ENCODE results near the gene FIGN. TPM values are rescaled to one million over a fixed set of nuclear protein-coding genes. Genes with fewer than 3 reads are reported as not detected.

Gene FIGN
- total RNA-seq, 1 donor from 2014 or later = 9.0 TPM

DNA sequence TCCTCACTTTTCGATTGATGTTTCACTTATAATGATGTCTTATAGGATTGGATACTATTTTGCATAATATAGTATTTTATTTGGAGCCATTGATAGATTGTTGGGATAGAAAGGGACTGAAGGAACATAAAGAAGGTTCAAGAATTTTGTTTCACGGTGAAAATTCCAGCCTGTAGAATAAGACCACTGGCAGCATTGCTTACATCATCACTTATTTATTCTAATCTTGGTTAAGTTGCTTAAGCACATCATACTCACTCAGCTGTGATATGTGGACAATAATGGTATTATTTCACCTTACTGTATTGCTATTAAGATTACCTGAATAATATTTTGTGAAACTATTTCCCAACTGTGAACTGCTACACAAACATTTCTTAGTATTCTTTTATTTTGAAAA is 118.3 kb downstream of the FIGN start:
- no peak for DNase-seq (ENCODE audit: low read depth)

DNA sequence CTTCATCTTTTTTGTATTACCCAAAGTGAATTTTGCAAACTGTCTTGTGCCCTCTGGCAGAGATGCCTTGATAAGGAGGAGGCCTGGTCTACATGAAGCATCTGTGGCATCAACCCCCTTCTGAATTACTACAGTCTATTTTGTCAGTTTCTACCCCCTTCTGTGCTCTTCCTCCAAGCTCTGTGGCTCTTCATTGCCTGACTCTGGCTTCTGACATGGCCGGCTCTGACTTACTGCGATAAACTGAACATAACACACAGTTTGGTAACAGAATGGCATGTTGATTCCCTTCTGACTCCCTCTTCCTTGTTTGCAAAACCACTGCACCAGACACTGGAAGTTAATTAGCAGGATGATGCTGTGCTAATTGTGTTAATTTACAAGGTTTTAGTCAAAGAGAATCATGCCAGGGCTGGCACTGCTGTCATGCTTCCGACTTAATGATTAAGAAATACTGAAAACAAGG is 122.5 kb downstream of the FIGN start:
- DNase-seq (ENCODE audit: low read depth) = no peak

DNA sequence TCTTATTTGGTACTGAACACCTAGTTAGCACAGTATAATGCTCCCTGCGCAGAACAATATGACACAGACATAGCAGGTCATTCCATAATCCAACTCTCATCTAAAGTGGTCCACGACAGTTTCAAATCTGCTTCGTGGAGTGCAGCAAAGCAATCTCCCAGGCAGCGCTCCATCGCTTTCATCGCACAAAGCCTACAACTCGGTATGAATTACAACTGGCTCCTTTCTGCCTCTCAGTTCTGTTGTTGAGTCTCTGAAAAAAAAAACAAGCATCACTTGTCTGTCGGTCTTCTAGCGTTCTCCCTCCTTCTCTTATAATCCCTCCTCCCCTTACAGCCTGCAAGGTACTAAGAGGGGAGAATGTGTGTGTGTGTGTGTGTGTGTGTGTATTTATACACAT is 123.5 kb downstream of the FIGN start:
- DNase-seq (ENCODE audit: low read depth) = no peak

DNA sequence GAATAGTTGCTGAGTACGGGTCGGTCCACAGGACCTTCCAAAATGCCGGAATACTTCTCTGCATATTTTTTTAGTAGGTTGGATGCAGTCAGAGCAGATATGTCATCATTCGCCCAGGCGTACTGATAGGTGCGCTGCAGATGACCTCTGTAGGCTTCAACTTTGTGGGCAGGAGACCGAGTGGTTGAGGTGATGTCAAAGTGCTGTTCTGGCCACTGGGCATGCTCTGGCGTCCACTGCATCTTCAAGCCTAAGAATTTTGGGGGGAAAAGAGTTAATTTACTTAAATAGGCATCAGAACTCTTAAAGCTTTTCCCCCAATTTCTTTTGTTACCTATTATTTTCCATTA is 124.3 kb downstream of the FIGN start:
- DNase-seq (ENCODE audit: low read depth) = no peak

DNA sequence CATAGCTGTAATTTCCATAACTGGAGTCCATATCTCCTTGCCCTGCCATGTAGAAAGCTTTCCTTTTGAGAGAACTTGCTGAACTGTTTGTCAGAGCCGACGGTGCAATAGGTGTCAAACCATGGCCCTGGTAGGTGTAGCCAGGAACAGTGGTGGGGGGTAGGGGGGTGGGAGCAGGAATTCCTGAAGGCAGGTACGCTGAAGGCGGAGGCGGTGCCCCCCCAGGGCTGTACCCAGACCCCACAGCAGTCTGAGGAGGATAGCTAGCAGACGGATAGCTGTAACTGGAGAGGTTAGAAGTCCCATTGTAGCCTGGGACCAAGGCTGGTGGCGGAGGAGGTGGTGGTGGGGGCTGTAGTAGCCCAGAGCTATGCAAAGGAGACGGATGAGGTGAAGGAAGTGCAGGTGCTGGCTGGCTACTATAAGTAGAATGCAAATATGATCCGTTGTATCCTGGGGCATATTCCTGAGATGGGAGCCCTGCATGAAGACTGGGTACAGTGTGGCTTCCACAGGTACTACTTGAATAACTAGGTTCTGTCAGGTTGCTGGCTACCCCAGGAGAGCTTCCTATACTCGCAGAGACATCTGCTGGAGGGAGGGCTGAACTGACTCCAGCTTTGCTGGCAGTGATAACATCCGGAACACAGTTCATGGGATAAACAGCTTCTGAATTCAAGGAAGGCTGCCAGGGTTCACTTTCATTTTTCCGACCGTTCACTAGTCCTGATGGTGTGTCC is 124.8 kb downstream of the FIGN start:
- DNase-seq (ENCODE audit: low read depth) = no peak

DNA sequence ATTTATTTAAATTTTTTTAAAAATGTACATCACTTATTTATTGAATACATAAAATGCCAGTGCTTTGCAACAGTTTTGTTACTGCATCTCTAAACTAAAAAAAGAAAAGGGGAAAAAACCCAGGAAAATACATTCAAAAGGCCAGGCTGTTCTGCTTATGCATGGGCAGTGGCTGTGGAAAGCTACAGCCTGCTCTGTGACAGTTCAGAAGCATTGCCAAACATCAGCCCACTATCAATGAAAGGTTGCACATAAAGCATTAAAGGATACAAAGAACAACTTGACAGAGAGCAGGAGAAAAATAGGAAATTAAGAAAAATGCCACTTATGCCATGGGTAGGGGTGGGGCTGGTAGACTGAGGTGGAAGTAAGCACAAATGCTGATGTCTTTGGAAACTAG is 128.2 kb downstream of the FIGN start:
- no peak for DNase-seq (ENCODE audit: low read depth)

DNA sequence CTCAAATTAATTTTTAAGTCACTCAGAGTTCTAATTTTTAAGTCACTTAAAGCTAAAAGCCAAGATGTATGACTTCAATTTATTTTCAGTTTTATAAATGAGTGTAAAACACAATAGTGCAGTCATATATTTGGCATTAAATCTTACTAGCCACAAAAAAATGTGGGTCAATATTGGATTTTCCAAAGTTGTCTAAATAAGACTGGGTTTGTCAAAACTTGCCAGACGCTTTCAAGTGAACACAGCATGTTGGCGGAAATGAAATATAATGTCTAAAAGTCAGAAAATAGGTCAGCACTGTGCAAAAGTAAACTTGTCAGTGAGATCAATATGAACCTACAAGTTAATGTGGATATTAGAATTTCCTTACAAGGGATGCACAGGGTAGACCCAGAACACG is 128.9 kb downstream of the FIGN start:
- DNase-seq (ENCODE audit: low read depth) = no peak

DNA sequence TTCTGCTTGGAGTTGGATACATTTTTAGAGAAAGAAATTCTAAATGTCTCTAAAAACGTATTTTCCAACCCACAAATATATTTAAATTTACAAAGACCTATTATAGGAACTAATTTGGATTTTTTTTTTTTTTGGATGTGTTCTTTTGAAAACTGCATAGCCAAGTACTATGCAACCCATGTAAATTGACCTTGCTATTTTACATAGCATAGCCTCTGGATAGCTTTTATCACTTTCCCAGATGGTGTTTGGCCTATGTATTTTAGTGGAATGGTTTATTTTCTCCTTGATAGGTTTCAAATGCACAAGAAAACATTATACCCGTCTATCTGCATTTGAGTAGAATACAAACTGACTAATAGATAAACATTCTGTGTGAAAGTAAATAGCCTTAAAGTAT is 130.0 kb downstream of the FIGN start:
- DNase-seq (ENCODE audit: low read depth) = no peak

DNA sequence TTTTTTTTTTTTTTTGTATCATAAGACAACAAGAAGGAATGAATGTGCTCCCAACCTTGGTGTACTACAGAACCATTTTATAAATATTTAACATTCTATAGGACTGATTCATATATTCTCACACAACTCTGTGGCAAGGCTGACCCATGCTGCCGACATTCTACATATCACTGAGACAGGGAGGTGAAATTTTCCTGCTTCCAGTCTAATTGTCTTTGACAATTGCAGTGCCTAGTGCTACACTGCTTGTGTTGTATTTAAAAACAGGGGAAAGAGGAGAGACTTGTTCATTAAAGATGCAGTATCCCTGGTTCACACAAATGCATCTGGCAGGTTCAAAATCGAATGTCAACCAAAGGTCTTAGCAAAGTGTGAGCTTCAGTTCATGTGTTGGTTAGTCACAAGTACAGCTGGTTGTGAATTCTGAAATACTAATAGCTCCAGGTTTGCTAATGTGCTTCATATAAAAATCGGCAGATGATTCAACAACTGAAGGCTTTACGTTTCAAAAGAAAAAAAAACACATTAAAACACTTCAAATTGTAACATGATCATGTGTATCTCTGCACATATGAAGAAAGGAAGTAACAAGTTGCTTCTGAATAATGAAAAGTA is 130.8 kb downstream of the FIGN start:
- DNase-seq (ENCODE audit: low read depth) = no peak

DNA sequence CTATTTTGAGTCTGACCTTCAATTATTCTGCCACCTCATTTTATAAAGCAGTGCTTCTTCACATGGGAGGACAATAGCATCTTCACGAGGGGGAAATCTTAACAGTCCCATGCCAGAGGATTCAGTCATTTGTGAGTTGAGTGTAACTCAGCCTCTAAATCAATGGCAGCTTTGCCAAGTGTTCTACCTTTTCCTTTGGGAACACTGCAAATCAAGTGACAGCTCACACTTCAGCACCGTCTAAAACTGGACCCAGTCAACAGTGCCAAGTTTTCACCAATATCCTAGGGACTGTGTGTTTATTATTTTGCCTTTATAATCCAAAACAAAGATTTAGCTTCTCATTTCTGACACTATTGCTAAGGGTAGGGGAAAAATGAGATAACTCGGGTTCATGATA is 133.6 kb downstream of the FIGN start:
- no peak for DNase-seq (ENCODE audit: low read depth)

DNA sequence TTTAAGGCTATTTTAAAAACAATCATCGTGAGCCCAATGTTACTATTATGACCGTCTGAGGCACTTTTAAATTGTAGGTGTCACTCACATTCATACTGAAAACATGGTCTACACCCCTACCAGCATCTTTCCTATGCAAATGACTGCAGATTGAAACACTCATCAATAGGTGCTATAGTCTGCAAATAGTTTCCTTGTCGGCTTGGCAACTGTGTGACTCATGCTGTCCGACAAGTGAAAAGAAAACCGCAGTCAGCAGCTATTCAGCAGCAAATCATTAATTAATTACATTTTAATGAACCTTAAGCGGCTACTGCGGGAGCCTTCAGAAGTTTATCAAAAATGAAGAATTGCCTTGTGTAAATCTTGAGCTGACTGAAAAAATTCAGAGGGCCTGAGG is 134.4 kb downstream of the FIGN start:
- DNase-seq (ENCODE audit: low read depth) = peak; percentile 96

DNA sequence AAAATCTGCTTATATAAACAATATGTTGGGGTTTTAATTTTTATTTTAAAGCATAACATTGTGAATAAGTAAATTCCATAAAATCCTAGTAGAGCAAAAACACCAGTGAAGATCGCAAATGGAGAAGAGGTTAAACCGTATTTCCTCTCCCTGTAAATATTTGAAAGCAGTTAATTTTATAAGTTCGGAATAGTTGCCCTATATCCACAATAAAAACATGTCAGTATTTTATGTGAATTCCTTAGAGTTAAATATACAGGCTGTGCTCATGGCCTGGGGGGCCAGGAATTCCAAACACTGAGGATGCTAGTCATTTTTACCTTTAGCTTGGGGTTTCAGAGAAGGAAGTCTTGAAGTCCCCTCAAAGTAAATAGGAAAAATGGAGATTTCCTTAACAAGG is 135.0 kb downstream of the FIGN start:
- DNase-seq (ENCODE audit: low read depth) = no peak

DNA sequence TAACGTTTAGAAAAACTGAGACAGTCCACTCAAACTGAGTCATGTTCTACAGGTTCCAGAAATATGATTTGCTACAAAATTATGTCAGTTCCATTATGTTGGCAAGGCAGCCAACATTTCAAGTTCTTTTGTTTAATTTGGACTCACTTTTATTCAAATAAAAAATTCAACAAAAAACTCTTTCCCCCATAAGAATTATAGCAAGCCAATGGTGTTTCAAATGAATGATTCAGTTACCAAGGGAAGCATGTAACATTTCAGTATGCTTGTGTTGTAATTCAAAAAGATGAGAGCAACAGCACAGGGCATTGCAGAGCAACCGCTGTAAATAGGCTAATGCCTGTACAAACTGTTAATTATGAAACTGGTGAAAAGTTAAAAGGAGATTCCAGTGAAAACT is 140.8 kb downstream of the FIGN start:
- no peak for DNase-seq (ENCODE audit: low read depth)

DNA sequence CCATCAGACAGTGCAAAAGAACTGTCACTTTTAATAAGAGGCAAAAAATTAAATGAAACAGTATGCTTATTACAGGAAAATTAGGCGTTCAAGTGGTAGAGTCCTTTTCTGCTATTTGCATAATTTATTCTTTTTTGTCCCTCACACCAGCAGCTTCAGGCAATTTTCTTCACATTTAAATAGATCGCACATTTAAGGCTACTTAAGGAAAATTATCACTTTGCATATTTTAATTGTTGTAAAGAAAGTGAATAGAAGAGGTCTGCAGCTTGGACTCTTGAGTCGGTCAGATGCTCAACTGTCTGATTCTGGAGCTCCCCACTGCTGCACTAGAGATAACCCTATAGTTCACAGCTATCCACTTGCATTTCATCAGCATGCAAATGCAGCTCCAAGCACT is 141.3 kb downstream of the FIGN start:
- DNase-seq (ENCODE audit: low read depth) = no peak

DNA sequence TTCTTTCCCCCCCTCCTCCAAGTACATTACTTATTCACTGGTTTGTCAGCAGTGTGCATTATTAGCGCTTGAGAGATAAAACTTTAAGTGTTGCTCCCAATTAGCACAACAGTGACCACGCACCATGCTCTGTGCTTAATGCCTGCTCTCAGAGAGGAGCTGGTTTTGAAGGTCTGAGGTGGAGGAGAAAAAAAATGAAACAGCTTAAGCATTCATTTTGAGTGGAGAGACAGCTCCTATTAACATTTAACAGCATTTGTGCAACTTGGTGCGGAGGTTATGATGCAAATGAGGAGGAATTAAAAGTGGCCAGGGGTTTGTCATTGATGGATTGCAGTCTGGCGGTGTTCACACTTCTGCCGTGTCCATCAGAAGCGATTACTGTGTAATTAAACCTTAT is 141.8 kb downstream of the FIGN start:
- no peak for DNase-seq (ENCODE audit: low read depth)

DNA sequence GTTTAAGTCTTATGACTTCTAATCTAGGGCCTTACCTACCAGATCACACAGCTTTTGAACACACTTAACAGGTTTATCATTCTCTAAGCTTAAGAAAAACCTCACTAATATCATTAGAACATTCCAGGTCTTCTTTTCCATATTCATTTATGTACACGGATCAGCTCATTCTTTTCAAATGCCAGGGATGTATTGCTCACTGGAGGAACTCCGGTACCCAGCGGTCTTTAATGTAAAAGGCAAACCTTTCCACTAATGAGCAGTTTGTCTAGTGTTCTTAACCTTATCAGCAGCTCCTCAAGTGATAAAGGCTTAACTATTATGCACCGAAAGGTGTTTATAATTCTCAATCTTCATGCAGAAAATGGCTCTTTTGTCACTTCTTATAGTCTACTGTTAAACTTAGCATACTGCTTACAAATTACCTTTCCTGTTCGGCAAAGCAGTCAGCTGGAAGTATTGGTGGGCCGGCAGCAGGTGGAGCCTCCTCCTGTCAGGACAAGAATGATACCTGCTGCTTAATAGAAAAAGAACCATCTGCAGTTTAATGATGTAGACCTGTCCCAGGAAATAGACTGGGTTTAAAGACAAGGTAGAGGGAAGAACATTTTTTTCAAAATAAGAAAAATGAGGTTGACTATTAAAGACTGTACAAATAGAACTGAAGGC is 142.7 kb downstream of the FIGN start:
- no peak for DNase-seq (ENCODE audit: low read depth)

DNA sequence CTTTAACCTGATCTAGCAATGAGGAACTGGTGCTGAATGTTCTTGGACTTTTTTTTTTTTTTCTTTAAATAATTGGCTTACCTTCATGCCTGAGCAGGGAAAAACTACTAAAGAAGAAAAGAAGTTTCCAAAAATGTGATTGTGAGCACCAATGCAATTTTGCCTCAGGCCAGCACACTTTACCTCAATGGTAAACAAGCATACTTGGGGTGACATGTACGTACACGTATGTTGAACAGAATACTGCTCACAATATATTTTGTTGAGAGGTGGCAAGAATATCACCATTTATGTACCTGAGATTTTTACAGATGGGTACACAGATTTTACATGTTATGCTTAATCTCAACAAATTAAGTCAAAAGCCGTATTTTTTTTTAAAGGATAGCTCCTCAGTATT is 144.3 kb downstream of the FIGN start:
- no peak for DNase-seq (ENCODE audit: low read depth)

DNA sequence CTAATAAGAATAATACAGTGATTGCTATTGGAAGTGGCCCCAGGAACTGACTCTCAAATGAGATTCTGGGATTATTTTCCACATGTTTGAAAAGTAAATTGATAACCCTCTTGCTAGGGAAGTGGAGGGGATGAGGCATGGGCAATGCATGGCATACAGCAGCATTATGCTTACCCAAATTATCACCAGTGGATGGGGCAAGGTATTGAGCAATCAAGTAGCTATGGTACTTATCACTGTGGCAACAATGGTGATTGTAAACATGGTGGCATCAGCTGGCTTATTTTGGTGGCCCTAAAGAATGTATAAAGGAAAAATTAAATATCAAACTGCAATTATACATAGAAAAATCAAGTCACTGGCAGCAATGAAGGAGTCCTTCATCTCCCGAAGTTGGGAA is 155.1 kb downstream of the FIGN start:
- no peak for DNase-seq (ENCODE audit: low read depth)

DNA sequence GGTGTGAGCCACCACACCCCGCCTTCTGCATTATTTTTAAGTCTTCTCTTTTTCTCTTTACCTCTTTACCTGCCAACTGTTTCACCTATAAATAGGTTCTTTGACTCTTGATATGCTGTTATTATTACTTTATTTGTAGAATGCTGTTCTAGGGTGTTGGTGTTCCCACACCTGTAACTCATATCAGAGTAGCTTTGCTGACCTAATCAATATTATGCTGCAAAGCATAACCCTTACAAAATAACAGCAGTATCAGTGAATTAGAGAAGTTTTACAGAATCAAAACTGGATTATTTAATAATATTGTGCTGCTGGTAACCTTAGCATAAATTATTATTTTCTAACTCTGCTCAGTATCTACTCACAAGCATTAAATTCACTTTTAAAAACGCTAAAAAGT is 161.5 kb downstream of the FIGN start:
- DNase-seq (ENCODE audit: low read depth) = no peak

DNA sequence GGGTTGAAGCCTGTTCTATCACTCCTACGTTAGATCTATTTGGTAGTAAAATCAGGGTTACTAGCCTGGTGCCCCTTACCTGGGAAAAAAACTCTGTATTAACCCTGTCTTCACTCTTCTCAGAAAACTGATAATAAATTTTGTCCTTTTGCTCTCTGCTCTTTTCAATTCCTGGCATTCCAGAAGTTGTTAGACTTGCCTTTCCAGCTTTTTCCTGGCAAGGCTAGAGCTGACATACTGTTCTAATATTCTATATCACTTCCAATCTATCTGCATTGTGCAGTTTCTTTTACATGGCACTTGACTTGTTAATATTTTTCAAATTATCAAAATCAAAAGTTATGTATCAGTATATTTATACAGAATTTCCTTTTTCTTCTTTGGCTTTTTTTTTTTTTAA is 162.2 kb downstream of the FIGN start:
- no peak for DNase-seq (ENCODE audit: low read depth)

DNA sequence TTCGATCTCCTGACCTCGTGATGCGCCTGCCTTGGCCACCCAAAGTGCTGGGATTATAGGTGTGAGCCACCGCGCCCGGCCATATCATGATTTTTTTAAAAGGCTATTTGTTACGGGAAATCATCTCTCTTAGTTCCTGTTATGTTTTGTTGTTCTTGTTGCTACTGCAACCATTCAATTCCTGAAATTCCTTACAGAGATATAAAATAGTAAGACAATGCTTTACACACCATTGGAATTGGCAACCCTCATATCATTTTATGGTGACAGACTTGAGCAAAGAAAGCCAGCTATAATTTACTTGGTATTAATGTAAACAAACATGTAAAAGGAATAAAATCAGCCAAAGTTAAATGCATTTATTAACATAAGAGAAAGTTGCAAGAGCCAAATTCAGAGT is 163.0 kb downstream of the FIGN start:
- peak; percentile 23 for DNase-seq (ENCODE audit: low read depth)

DNA sequence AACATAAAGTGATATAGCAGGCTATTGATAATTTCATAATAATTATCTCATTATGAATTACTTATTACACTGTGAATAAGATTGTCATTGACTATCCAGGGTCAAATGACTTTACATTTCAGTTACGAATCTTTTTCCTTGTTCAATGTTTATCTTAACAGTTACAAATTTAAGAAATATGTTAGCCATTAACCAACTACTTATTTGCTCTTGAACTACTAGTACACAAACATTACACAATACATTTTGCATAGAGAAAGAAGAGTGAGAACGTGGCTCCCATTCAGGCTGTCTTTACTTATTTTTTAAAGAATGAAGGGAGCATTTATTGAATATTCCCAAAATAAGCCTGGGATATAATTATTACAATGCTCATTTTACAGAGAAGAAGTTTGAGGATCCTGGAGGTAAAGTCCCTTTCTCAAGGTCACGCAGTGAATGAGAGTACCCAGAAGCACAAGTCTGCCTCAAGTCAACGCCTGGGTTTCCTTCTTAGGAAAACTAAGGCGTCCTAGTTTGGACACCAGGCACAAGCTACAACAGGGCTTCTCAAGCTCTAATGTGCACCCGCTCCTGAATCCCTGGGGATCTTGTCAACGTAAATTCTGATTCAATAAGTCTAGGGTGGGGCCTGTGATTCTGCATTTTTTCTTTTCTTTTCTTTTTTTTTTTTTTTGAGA is 164.2 kb downstream of the FIGN start:
- peak; percentile 86 for DNase-seq (ENCODE audit: low read depth)

DNA sequence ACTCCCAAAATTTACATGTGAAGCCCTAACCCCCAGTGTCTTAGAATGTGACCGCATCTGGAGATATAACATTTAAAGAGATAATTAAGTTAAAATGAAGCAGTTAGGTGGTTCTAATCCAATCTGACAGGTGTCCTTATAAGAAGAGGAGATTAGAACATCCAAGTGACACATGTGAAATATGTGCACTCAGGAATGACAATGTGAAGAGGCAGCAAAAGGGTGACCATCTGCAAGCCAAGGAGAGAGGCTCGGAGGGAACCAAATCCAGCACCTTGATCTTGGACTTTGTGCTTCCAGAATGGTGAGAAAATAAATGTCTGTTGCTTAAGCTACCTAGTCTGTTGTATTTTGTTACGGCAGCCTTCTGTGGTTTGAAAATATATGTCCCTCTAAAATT is 165.4 kb downstream of the FIGN start:
- DNase-seq (ENCODE audit: low read depth) = no peak
